HCT116 (cell line): ENCODE results near the gene ACAN.

Experiments
- CEBPB ChIP-seq: IDR thresholded peaks from 2 replicates; pipeline ENCODE4 v1.6.1; 2012; ENCODE audit warnings: low read depth
- EZH2phosphoT487 ChIP-seq: fragments of 200-600 bp; IDR thresholded peaks from 2 replicates; pipeline ENCODE4 v1.6.1; 2018; ENCODE audit warnings: antibody characterized with exemption, borderline replicate concordance
- JUND ChIP-seq: IDR thresholded peaks from 2 replicates; pipeline ENCODE4 v1.6.1; 2012
- POLR2A ChIP-seq: IDR thresholded peaks from 2 replicates; pipeline ENCODE4 v1.7.0; 2011; ENCODE audit warnings: borderline replicate concordance; ENCODE audit not compliant: insufficient read depth, insufficient read length; ENCODE audit errors: extremely low read depth
- POLR2AphosphoS5 ChIP-seq: IDR thresholded peaks from 2 replicates; pipeline ENCODE4 v1.6.1; 2011; ENCODE audit warnings: mild to moderate bottlenecking, low read depth, low read length, moderate library complexity
- SIN3A ChIP-seq: IDR thresholded peaks from 2 replicates; pipeline ENCODE4 v1.6.1; 2012; ENCODE audit warnings: low read depth
- SP1 ChIP-seq: IDR thresholded peaks from 2 replicates; pipeline ENCODE4 v1.6.1; 2012; ENCODE audit warnings: low read depth
- TF ChIP-seq, protein P1 (sequence below), 3 experiments: fragments of 200-600 bp in 1 of 3; sonication (generic) in 1 of 3; IDR thresholded peaks in 2 of 3; conservative IDR thresholded peaks in 1 of 3; 2 replicates each; pipeline ENCODE4 v1.5.1; 2012 to 2017; ENCODE audit warnings: low read depth in 2 of 3, low read length in 2 of 3, antibody characterized with exemption in 1 of 3, borderline replicate concordance in 1 of 3, control low read depth in 1 of 3, mild to moderate bottlenecking in 1 of 3, mixed read lengths in 1 of 3, mixed run types in 1 of 3, moderate library complexity in 1 of 3; ENCODE audit not compliant: insufficient read depth in 1 of 3
- TF ChIP-seq, protein P2 (sequence below): IDR thresholded peaks from 2 replicates; pipeline ENCODE4 v1.6.1; 2011; ENCODE audit warnings: mild to moderate bottlenecking, low read length, moderate library complexity; ENCODE audit not compliant: insufficient replicate concordance; ENCODE audit errors: extremely low read depth

- TF ChIP-seq POLR2A (no peak), SP1 (no peak), CEBPB (no peak), SIN3A (no peak), POLR2AphosphoS5 (no peak), JUND (no peak), EZH2phosphoT487 (no peak)
- TF ChIP-seq, protein P1, sequence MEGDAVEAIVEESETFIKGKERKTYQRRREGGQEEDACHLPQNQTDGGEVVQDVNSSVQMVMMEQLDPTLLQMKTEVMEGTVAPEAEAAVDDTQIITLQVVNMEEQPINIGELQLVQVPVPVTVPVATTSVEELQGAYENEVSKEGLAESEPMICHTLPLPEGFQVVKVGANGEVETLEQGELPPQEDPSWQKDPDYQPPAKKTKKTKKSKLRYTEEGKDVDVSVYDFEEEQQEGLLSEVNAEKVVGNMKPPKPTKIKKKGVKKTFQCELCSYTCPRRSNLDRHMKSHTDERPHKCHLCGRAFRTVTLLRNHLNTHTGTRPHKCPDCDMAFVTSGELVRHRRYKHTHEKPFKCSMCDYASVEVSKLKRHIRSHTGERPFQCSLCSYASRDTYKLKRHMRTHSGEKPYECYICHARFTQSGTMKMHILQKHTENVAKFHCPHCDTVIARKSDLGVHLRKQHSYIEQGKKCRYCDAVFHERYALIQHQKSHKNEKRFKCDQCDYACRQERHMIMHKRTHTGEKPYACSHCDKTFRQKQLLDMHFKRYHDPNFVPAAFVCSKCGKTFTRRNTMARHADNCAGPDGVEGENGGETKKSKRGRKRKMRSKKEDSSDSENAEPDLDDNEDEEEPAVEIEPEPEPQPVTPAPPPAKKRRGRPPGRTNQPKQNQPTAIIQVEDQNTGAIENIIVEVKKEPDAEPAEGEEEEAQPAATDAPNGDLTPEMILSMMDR (IDR thresholded peaks at IDR 0.05 in 2 of 3, conservative IDR thresholded peaks at IDR 0.05 in 1 of 3; ENCODE audit: borderline replicate concordance in 1 of 3, insufficient read depth in 1 of 3, low read depth in 2 of 3, low read length in 2 of 3) = no peak
- TF ChIP-seq, protein P2, sequence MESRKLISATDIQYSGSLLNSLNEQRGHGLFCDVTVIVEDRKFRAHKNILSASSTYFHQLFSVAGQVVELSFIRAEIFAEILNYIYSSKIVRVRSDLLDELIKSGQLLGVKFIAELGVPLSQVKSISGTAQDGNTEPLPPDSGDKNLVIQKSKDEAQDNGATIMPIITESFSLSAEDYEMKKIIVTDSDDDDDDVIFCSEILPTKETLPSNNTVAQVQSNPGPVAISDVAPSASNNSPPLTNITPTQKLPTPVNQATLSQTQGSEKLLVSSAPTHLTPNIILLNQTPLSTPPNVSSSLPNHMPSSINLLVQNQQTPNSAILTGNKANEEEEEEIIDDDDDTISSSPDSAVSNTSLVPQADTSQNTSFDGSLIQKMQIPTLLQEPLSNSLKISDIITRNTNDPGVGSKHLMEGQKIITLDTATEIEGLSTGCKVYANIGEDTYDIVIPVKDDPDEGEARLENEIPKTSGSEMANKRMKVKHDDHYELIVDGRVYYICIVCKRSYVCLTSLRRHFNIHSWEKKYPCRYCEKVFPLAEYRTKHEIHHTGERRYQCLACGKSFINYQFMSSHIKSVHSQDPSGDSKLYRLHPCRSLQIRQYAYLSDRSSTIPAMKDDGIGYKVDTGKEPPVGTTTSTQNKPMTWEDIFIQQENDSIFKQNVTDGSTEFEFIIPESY = no peak
Measured at GRCh38 chr15:88800738-88801137, 2.5 kb upstream of the ACAN start.
